ENCODE measurements around the gene NHLH2.

NHLH2 gene

DNA sequence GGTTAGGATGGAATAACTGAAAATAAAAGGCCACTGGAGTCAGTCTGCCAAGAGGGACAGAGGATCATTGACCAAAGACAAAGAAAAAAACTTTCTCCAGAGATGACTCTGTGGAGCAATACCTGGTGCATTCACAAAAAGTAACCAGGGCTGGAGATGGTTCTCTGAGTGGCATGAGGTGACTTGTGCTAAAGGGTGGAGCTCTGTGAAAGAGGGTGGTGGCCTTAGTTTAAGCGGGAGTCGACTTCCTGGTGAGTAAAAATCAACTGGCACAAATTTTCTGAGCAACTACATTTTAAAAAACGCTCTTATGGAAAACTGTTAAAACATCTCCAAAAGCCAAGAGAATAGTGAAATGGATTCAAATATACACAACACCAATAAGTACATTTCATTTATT, 10.0 kb downstream of the NHLH2 start:
- ATAC-seq (replicated peaks) (no peak), DNase-seq (no peak)
- H3K27ac Mint-ChIP-seq, result no peak overlapping the region
- H3K4me1 Mint-ChIP-seq (ENCODE audit: low read depth in 2 of 2), result peaks cover 0 to 8% of the 10 kb centered on the region in 2 donors
- H3K36me3 Mint-ChIP-seq (ENCODE audit: insufficient read depth), result no peaks in the 10 kb centered on the region
- H3K4me3 Mint-ChIP-seq, result no peak overlapping the region
- no peaks in the 10 kb centered on the region for H3K9me3 Mint-ChIP-seq
- H3K27me3 Mint-ChIP-seq, result peaks cover 74 to 95% of the 10 kb centered on the region in 2 donors

DNA sequence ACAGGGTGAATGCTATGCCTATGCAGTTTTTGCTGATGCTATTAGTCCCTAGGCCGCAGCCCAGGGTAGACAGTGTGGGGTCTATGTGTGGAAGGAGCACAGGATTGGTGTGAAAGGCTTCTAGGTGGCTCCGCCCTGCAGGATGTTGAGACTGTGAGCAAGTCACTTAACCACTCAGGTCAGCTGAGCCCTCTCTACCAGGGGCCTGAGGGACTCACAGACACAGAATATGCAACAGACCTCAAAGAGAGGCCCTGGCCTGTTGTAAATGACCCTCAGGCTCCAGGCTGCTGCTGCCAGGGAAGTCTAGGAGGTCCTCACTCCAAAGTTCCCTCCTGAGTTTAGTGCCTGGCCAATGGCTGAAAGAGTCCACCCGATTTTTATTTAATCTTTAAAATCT, 11.0 kb downstream of the NHLH2 start:
- H3K9me3 Mint-ChIP-seq, result no peaks in the 10 kb centered on the region
- peaks cover 3% of the 10 kb centered on the region for H3K36me3 Mint-ChIP-seq (ENCODE audit: insufficient read depth)
- no peak overlapping the region for H3K4me3 Mint-ChIP-seq
- H3K4me1 Mint-ChIP-seq (ENCODE audit: low read depth in 2 of 2), result peaks cover 0 to 8% of the 10 kb centered on the region in 2 donors
- no peak overlapping the region for H3K27ac Mint-ChIP-seq
- ATAC-seq (replicated peaks), result no peak
- DNase-seq, result no peak
- H3K27me3 Mint-ChIP-seq, result peaks cover 67 to 100% of the 10 kb centered on the region in 2 donors

DNA sequence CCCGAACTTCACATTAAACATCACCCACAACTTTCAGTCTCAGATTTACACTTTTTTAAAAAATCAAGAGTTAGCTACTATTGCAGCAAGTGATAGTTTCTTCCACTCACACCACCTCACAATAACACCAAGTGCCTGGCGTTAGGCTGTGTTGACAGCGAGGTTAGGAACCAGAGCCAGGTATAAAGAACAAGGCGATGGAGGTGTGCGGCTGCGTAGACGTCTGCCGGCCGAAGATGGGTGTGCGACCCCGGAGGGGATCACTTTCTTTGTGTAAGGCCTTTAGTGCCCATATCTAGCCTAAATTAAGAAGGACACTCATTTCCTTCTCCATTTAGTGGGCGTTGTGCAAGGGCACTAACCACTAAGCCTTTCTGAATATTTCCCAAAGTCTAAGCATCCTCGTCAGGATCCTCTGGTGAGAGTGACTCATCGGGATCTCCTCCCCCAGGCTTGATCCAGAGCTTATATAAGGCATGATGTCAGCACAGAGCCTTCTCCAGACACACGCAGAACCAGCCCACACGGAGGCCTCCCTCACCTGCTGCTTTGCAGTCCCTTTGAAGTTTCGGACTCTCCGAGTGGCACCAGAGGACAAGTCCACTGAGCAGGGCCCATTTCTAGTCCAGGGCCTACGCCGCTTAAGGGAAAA, 11.8 kb downstream of the NHLH2 start:
- peaks cover 0 to 8% of the 10 kb centered on the region in 2 donors for H3K4me1 Mint-ChIP-seq (ENCODE audit: low read depth in 2 of 2)
- H3K27me3 Mint-ChIP-seq, result peaks cover 61 to 93% of the 10 kb centered on the region in 2 donors
- ATAC-seq (replicated peaks) (no peak), DNase-seq (no peak)
- peak overlapping the region; percentile 58 to 72 for H3K4me3 Mint-ChIP-seq
- peaks cover 3% of the 10 kb centered on the region for H3K36me3 Mint-ChIP-seq (ENCODE audit: insufficient read depth)
- no peaks in the 10 kb centered on the region for H3K9me3 Mint-ChIP-seq
- H3K27ac Mint-ChIP-seq, result no peak overlapping the region

DNA sequence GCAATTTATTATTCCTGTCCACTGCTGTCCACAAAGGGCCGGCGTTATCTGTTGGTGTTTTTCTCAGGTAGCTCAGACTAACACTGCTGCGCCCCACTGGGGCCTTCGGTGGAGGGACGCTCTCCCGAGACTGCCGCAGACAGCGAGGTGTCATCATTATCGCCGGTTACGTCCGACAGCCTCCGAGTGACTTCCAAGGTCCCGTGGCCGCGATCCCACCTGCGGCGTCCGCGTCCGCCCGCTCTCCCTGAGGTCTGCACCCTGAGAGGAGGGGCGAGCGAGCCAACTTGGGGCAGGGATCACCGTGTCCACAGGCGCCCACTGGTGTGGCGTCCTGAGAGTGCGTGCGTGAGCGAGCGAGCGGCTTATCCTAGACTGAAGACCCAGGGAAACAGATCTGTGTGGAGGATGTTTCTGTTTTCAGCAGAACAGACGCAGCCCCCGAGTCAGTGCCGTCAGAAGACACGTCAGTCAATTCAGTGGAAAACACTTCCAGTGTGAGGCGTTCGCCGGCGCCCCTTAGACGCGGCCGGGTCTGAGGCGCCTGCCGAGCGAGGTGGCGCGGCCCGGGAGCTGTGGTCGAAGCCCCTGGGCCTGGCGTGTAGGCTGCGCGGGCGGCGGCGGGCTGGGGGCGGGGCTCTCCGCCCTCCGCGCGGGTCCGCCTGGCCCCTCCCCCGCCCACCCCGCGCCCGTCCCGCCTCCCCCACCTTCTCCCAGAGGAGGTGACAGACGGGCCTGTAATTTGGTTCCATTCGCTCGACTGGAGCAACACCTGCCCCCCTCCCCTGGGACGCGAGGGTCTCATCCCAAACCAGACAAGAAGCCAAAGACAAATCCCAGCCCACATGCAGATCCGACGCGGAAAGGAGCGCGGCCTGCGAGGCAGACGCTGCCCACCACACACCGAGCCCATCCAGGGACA, 12.6 kb downstream of the NHLH2 start:
- ATAC-seq (replicated peaks) (peak; percentile 22), DNase-seq (no peak)
- Mint-ChIP-seq H3K4me1 (ENCODE audit: low read depth in 2 of 2) (peaks cover 0 to 8% of the 10 kb centered on the region in 2 donors), H3K9me3 (no peaks in the 10 kb centered on the region), H3K4me3 (peak overlapping the region; percentile 58 to 72), H3K27ac (no peak overlapping the region), H3K36me3 (ENCODE audit: insufficient read depth) (peaks cover 3% of the 10 kb centered on the region), H3K27me3 (peaks cover 53 to 85% of the 10 kb centered on the region in 2 donors)

DNA sequence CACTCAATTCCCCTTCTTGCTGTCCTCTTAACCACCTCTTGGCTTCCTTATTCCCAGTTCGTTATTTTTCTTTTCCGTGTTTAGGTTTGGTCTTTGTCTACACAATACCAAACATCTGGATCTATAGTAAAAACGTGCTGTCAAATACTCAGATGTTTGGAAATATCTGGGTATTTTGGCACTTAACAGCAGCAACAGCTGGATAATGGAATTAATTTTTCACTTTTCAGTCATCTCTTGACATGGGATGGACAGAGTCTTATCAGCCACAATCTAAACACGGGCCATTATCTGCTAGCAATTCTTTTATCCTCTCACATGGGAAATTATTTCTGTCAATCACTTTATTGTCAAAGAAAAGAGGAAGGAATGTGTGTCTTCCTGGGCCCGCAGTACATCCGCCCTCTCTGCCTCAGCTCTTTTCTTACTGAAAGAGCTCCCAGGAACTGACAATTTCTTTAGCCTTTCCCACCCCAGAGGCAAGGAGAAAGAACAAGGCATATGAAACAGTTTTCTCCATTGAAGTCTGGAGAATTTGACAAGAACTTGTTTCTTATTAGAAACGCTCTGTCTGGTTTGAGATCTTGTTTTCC, 13.4 kb downstream of the NHLH2 start:
- no peak for ATAC-seq (replicated peaks)
- Mint-ChIP-seq H3K4me1 (ENCODE audit: low read depth in 2 of 2) (peaks cover 0 to 8% of the 10 kb centered on the region in 2 donors), H3K4me3 (peak overlapping the region in 1 of 2 donors; percentile 58), H3K27ac (no peak overlapping the region), H3K36me3 (ENCODE audit: insufficient read depth) (peaks cover 3% of the 10 kb centered on the region), H3K27me3 (peaks cover 49 to 77% of the 10 kb centered on the region in 2 donors), H3K9me3 (no peaks in the 10 kb centered on the region)
- no peak for DNase-seq

DNA sequence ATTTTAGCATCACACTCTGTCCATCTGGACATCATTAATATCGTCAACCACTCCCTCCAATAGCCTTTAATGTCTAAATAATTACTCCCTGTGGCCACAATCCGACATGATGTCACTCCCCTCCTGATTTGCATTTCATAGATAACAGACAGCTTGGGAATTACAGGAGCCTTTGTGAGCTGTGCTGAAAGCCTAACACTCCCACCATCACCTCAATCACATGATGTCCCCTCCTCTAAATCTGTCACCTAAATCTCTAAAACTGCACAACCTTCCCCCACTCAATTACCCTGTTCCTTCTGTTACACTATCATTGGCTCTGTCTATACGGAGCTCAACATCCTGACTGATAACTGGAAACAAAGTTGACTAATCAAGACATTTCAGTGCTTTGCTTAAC, 14.3 kb downstream of the NHLH2 start:
- ATAC-seq (replicated peaks), result no peak

DNA sequence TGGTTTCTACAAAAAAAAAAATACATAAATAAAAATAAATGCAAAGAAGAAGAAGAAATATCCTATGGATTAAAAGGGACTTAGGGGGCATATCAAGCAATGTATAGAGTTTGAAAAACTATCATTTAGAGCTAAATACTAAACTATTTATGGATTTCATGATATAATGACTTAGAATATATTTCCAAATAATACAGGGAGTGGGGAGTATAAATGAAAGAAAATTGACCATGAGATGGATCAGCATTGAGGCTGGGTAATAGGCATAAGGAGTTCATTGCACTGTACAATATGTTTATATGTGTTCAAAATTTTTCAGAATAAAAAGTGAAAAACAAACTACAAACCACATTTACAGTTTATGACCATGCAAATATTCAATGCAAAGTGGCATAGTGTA, 18.8 kb downstream of the NHLH2 start:
- Mint-ChIP-seq H3K9me3 (no peaks in the 10 kb centered on the region), H3K27me3 (peaks cover 21 to 24% of the 10 kb centered on the region in 2 donors), H3K4me1 (ENCODE audit: low read depth in 2 of 2) (no peaks in the 10 kb centered on the region), H3K36me3 (ENCODE audit: insufficient read depth) (peaks cover 3% of the 10 kb centered on the region), H3K4me3 (no peak overlapping the region), H3K27ac (no peak overlapping the region)
- no peak for DNase-seq
- ATAC-seq (replicated peaks), result no peak

More for the DNA sequence above, 14.3 kb downstream of the NHLH2 start:
- peaks cover 46 to 68% of the 10 kb centered on the region in 2 donors for H3K27me3 Mint-ChIP-seq
- H3K27ac Mint-ChIP-seq, result no peak overlapping the region
- H3K36me3 Mint-ChIP-seq (ENCODE audit: insufficient read depth), result peaks cover 3% of the 10 kb centered on the region
- H3K4me3 Mint-ChIP-seq, result no peak overlapping the region
- no peak for DNase-seq
- H3K9me3 Mint-ChIP-seq, result no peaks in the 10 kb centered on the region
- H3K4me1 Mint-ChIP-seq (ENCODE audit: low read depth in 2 of 2), result peaks cover 0 to 8% of the 10 kb centered on the region in 2 donors

DNA sequence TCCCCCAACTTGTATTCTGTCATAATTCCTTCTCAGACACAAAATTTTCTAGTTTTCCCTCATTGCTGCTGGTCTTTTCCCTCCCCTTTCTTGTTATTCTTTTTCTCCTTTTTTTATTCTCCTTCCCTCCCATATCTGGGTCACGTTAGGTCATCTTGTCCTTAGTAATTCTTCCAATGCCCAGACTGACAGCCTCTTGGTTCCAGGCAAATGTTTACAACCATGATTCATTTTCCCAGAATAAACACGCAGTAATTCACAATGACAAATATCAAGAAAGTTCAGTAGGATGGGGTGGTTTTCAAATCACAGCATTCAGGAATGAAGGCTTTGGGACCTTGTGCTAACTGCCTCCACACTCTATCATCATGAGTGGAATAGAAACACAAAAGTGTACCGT, 25.2 kb downstream of the NHLH2 start:
- Mint-ChIP-seq H3K27ac (no peak overlapping the region), H3K27me3 (peaks cover 39 to 52% of the 10 kb centered on the region in 2 donors), H3K4me3 (no peak overlapping the region), H3K4me1 (ENCODE audit: low read depth in 2 of 2) (no peaks in the 10 kb centered on the region), H3K36me3 (ENCODE audit: insufficient read depth) (no peaks in the 10 kb centered on the region), H3K9me3 (no peaks in the 10 kb centered on the region)
- ATAC-seq (replicated peaks) (no peak), DNase-seq (no peak)

DNA sequence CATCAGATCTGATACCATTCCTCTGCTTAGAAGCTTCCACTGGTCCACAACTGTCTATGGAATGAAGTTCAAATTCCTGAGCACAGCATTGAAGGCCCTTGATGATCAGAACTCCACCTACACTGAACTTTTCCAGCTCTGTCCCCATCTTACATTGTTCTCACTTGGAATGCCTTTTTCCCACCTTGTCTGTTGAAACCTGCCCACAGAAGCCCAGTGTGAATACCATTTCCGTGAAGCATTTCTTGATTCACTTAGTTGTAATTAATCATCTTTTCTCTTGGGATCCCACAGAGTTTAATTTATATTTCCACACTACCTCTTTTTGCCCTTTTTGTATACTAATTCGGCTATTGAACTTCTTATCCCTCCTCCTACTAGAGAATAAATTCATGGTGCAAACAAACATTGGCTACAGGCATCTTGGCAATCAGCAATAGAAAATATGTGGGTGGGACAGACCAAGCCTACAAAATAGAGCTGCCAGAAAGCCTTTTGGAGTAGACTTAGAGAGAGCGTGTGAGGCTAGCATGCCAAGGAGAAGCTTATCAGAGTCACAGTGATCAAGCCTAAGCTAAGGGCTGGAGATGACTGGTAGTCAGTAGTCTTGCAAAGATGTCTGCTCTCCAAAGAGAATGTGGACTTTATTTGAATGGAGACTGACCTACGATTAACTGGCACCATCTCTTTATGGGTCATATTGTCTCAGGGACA, 26.1 kb downstream of the NHLH2 start:
- no peak for ATAC-seq (replicated peaks)
- Mint-ChIP-seq H3K27ac (no peak overlapping the region), H3K4me3 (no peak overlapping the region), H3K27me3 (peaks cover 39 to 52% of the 10 kb centered on the region in 2 donors), H3K9me3 (no peaks in the 10 kb centered on the region), H3K36me3 (ENCODE audit: insufficient read depth) (no peaks in the 10 kb centered on the region), H3K4me1 (ENCODE audit: low read depth in 2 of 2) (no peaks in the 10 kb centered on the region)
- DNase-seq, result no peak

DNA sequence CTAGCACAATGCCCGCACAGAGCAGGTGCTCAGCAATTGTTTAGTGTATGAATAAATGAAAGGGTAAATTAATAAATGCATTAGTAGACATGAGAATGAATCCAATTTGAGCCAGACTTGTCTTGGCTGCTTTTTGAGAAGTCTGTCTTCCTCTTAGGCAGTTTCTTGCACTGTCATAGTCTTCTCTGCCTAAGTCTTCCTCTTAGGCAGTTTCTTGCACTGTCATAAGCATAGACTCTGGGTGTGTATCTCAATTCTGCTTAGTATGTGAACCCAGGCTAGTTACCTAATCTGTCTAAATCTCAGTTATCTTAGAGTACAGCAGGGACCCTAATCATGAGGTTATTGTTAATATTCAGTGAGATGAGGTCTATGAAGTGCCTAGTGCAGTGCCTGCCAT, 27.2 kb downstream of the NHLH2 start:
- H3K36me3 Mint-ChIP-seq (ENCODE audit: insufficient read depth), result no peaks in the 10 kb centered on the region
- no peak overlapping the region for H3K4me3 Mint-ChIP-seq
- H3K27me3 Mint-ChIP-seq, result peaks cover 46 to 55% of the 10 kb centered on the region in 2 donors
- ATAC-seq (replicated peaks) (no peak), DNase-seq (no peak)
- H3K4me1 Mint-ChIP-seq (ENCODE audit: low read depth in 2 of 2), result no peaks in the 10 kb centered on the region
- H3K9me3 Mint-ChIP-seq, result no peaks in the 10 kb centered on the region
- H3K27ac Mint-ChIP-seq, result no peak overlapping the region

DNA sequence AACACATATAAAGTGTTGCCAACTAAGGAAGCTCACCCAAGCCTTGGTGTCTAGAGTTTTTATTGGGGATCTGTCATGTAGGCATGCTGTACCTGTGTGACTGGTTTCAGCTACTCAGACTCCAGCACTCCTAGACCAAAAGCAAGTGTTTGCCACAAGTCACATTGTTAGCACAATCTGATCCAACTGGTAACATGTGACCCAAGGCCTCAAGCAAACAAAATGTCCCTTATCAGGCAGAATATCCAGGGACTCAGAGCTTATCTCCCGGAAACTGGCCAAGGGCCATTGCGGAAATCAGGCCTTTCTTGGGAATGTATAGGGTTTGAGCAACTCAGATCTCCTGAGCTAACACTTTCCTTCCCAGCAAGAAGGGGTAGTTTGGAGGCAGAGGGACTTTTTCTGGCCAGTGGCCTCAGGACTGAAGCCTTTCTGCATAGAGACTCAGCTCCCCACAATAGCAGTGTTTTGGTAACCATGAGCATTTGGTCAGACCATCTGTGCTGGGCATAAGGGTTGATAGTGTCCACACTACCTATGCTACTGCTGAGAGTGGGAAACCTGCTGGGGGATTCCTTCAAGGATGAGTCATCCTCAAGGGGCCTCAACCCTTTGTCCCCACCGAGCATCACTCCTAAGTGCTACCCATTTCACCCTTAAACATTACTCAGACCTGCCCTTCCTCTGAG, 29.6 kb downstream of the NHLH2 start:
- DNase-seq (no peak), ATAC-seq (replicated peaks) (no peak)
- peaks cover 43 to 55% of the 10 kb centered on the region in 2 donors for H3K27me3 Mint-ChIP-seq
- no peaks in the 10 kb centered on the region for H3K36me3 Mint-ChIP-seq (ENCODE audit: insufficient read depth)
- H3K4me3 Mint-ChIP-seq, result no peak overlapping the region
- no peak overlapping the region for H3K27ac Mint-ChIP-seq
- no peaks in the 10 kb centered on the region for H3K4me1 Mint-ChIP-seq (ENCODE audit: low read depth in 2 of 2)
- no peaks in the 10 kb centered on the region for H3K9me3 Mint-ChIP-seq

DNA sequence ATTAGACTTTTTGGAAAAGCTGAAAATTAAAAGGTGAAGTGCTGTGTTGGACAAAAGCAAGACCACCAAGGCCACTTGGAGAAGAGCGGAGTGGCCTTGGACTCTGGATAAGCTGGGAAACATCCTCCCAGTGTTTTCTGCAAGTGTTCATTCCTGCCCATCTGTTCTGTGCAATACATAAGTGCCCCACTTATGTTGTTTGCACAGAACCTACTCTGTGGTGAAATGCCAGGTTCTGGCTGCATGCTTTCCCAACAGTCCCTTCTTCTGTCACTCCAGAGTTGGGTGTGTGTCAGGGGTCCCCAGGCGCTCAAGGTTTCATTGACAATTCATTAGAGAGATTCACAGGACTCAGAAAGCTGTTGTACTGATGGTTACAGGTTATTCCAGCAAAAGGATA, 30.3 kb downstream of the NHLH2 start:
- Mint-ChIP-seq H3K27ac (no peak overlapping the region), H3K36me3 (ENCODE audit: insufficient read depth) (no peaks in the 10 kb centered on the region), H3K4me3 (no peak overlapping the region), H3K27me3 (peaks cover 39 to 51% of the 10 kb centered on the region in 2 donors), H3K9me3 (no peaks in the 10 kb centered on the region), H3K4me1 (ENCODE audit: low read depth in 2 of 2) (no peaks in the 10 kb centered on the region)
- DNase-seq, result no peak
- no peak for ATAC-seq (replicated peaks)

DNA sequence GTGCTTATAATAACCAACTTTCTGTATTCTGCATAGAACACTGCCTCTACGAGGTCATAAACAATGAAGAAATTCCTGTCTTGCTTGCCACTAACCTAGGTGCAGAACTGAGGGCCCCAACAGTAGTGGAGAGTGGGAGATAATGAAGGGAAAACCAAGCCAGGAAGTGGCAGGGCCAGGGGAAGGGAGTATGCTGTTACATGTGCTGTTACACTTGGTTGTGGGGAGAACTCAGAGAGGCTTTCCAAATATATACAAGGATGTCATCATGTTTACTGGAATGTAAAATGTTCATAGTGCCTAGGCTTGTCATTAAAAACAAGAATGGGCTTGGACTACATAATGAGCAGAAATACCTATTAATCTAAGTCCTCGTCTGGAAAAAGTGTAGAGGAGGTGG, 31.1 kb downstream of the NHLH2 start:
- H3K27ac Mint-ChIP-seq, result no peak overlapping the region
- ATAC-seq (replicated peaks), result no peak
- no peak overlapping the region for H3K4me3 Mint-ChIP-seq
- H3K4me1 Mint-ChIP-seq (ENCODE audit: low read depth in 2 of 2), result no peaks in the 10 kb centered on the region
- no peaks in the 10 kb centered on the region for H3K36me3 Mint-ChIP-seq (ENCODE audit: insufficient read depth)
- peaks cover 37 to 46% of the 10 kb centered on the region in 2 donors for H3K27me3 Mint-ChIP-seq
- DNase-seq, result no peak
- H3K9me3 Mint-ChIP-seq, result no peaks in the 10 kb centered on the region
